ENCODE data around the gene TM4SF20.

The TM4SF20 gene

GRCh38 chr2:227317834-227318233 is 61.3 kb downstream of the TM4SF20 start:
- no peak for DNase-seq

DNA sequence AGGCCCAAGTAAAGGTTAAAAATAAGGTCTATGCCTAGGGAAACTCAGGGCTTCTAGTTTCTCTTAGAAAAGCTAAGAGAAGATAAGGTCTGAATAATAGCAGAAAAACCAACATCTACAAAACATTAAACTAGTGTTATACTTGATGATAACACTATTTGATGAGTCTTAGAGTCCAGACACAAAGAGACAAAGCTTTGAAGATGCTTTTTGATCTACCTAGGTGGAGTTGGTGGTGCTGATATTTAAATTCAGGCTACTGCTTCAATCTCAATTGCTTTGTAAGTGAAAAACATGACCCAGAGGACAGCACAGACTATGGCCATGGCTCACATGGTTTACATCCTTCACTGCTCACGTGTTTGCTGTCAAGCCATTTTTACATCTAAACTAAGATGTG is 65.8 kb downstream of the TM4SF20 start:
- DNase-seq = no peak

- DNase-seq = no peak
These were observed 66.5 kb downstream of the TM4SF20 start for GRCh38 chr2:227312579-227312978.

Measured in activated T-cell treated with anti-CD3 and anti-CD28 coated beads, Interleukin-2, amount 50 U/mL, for 1 hour (primary cell).